T-helper 2 cell treated with Interferon-gamma antibody and Interleukin-4, amounts not matched to agents 100 ng/mL and 5 ng/mL, for 36 hours (primary cell): ENCODE measurements around the gene TCP11. TPM values are rescaled to one million over a fixed set of nuclear protein-coding genes. Genes with fewer than 3 reads are reported as not detected.

Experiments used
- intact Hi-C: fragments of 100-400 bp; cut with micrococcal nuclease; formaldehyde crosslinking; loops from one replicate; pipeline ENCODE4 v1.15.1; 2023
- total RNA-seq: library from RNA; stranded (reverse); gene quantifications from 2 replicates; pipeline ENCODE4 v1.2.3, GENCODE V29; 2022

The TCP11 gene
- total RNA-seq: not detected in 2 replicates

DNA sequence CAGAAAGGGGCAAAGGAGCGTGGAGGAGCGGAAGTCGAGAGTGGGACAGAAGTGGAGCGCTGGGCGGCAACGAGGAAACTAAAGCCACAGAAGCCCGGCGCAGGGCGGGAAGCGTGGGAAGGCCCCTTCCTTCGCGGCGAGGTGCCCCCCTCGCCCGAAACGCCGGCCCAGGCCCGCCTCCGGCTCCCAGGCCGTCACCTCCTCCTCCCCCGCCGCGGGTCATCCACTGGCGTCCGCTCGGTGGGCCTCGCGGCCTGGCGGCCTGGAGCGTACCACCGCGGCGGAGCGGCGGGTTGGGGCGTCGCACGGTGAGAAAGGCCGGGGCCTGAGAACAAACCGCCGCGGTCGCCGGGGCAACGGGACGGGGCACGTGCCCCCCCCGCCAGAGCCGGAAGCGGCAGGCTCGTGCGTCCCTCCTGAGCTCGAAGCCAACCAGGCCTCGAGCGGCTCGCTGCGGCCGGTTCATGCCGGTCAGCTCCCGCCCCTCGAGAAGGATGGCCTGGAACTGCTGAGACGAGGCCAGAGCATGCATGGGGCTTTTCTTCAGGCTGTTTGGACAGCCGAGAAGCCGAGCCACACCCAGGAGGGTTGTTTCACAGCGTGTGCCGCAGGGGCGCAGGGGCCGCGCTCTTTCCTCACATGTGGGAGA is at the start of gene TCP11:
Gene TCP11, minus strand, starts transcription at position 333 of the 649 bp plus-strand sequence. CDS start 469 bp downstream, outside the sequence.
- intact Hi-C loops: loop anchor here (2.0 to 10.0 kb wide), 2 partner anchors 64 to 104 kb away; no protein-coding TSS in a partner anchor

DNA sequence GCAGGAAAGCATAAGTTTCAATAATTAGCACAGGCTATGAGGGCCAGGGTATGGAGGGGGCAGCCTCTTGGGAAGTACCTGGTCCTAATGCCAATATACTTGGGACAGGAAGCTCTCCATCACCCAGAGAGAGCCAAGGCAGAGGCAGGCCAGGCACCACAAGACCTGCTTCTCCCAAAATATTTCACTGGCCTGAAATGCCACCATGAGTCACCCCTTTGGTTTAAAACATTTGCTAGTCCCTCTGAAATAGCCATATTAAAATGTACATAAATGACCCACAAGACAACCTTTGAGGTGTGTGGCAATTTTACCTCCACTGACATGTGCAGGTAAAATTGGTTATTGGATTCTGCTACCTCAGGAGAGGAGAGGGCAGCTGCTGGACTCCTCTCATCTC is 49.2 kb upstream of the TCP11 start:
- intact Hi-C loops: no loop called here

DNA sequence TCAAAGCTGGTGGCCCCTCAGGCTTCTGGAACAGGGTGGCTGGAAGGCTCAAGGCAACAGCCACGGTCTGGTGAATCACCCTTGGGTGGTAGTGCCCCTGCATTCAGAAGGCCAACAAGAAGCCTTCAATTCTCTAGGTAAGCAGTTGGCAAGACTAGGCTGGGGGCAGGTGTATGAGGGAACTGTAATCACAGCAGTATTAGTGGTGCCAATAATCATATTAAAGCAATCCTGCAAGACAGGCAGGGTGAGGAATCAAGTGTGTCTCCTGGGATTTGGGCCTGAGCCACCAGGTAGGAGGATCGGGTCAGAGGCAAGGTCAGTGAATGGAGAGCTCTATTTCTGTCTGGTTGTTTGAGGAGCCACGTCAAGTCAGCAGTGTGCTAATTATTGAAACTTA is 47.7 kb upstream of the TCP11 start:
- intact Hi-C loops: no loop called here

DNA sequence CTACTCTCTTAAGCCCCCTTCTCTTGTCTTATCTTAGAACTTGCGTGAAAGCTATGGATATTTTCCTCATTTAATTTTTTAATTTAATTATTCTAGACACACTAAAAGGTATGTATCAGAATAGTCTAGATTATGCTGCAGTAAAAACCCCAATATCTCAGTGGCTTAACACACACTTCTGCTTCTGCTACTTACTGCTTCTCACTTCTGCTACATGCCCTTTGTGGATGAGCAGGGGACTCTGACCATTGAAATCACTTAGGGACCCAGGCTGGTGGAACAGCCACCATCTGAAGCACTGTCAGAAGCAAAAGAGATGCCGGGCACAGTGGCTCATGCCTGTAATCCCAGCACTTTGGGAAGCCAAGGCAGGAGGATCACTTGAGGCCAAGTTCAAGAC is 45.4 kb upstream of the TCP11 start:
- intact Hi-C loops: no loop called here

DNA sequence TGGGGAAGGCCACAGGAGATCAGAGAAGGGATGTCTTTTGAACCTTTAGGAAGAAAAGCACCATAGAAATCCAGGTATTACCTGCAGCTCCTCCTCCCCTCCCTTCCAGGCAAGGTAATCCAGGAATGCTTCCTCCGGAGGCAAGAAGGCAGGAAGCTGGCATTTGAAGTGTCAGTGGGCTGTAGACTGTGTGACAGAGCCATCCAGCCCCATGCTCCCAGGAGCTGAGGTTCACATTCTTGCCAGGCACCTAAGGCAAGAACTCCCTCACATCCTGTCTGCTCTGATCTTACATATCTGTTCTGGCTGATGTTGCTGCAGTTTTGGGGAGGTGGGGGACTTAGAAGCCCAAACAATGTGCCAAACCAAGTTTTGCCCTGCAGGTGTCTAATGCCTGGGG is 44.8 kb upstream of the TCP11 start:
- intact Hi-C loops: no loop called here

DNA sequence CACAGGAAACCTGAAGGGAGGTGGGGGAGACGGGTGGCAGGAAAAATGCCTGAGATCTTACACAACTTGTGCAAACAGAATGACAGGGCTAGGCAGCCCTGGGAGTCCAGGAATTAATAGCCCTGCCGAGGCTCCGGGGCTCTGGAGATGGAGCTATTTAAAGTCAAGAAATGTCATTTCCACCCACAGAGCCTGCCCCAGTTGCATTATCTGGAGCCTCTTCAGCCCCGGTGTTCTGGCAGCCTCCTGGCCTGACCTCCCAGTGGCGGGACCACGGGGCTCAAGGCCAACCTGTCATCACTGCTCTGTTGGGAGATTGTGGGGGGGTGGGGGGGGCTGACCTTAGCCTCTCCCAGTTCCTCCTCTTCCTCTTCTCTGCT is 44.2 kb upstream of the TCP11 start:
- intact Hi-C loops: no loop called here

DNA sequence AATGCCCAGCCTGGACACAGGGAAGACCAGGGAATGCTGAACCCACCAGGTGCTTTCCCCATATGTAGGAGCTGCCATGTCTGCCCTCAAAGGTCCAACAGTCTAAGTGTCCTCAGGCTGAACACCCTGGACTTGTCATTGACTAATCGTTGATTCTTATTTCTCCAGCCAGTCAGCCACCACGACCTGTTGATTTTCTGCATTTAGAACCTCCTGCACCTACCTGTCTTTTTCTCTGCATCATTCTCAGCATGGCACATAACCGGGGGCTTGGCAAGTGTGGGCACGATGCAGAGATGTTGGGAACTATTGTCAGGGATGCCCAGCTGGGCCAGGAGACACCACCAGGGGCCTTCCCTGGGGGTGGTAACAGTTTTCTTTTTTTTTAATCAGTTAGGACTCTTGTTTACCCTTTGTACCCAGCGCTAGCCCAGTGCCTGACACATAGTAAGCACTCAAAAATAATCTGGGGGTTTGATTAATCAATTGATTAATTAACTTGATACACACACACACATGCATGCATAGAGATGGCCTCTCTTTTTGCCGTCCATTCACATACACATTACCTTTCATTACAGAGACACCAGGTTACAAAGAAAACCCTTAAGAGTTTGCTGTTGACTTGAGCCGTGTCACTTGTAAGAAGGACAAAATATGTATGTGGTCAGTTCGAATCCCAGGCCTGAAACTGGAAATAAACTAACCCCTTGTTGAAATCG is 43.6 kb upstream of the TCP11 start:
- intact Hi-C loops: no loop called here

DNA sequence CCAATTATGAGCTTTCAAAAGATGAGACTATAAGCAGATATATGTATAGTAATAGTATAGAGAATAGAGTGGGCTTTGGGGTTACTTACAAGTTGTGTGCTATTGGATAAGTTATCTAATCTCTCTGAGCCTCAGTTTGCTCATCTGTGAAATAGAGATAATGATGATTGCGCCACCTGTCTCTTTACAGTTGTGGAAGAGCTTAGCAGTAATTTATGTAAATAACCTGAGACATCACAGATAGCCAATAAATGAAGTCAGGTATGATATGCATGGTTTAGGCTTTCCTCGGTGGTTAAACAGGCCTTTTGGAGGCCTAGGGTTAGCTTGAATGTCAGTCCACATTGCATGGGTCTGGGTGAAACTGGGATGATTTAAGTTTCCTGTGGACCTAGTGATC is 42.8 kb upstream of the TCP11 start:
- intact Hi-C loops: no loop called here

DNA sequence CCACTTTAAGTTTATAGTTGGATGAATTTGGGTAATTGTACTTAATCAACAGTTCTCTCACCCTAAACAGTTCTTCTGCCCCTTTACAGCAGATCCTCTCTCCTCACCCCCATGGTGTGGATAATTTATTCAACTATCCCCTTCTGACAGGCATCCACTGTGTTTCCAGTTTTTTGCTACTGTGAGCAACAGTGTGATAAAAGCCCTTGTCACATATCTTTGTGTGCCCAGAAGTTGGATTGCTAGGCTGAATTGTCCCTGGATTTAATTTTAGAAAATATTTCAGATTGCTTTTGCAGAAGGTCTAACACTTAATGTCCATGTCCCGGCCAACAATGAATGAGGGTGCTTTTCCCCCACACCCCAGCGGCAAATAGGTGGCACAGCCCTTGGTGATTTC is 42.1 kb upstream of the TCP11 start:
- intact Hi-C loops: no loop called here

DNA sequence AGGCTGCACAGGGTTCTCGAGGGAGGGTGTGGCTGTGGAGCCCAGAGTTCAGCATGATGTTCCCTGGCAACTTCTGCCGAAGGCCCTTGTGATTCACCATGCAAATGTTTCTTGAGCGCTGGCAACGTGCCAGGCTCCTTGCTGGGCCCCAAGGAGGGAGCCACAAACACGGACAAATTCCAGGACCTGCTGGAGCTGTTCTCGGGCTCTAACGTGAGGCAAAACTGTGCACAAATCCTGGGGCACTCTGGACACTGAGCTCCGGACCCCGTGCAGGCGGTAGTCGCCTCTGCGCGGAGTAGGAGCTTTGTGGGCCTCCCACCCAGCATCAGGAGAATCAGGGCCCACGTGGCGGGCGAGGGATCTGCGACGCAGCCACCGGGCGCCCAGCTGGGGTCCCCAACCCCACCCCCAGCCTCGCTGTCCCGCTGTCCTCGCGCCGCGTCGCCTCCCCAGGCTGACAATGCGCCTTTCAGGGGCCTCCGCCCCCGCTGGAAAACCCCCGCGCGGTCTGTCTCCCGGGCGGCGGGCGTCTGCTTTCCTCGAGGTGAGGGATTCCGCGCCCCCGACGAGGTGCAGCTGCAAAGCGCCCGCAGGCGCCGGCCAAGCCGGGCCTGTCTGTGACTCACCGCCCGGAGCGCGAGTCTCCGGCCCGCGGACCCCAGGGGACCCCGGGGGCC is 40.9 kb upstream of the TCP11 start:
- intact Hi-C loops: no loop called here

DNA sequence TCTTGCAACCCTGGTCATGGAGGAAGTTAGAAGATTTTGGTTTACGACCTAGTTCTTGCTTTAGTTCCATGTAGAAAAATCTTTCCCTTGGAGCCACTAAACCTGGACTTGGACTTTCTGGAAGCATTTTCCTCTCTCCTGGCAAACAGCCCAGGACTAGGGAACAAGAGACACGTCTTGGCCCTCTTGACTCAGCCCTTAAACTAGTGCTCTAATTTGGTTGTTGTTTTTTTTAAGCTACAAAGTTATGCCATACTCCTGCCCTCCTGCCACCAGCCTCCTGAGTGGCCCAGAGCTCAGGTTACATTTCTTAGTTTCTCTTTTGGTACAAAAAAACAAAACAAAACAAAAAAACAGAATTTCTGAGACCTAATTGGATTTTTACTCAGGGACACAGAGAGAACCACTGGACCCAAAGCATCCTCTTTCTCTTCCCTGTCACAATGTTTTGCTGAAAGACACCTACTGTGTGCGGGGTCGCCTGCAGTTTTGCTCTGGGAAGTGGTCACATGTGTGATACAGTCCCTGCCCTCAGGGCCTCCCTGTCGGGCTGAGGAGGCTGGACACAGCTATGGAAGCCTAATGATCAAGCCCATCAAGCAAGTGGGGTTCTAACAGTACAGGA is 40.3 kb upstream of the TCP11 start:
- intact Hi-C loops: no loop called here

DNA sequence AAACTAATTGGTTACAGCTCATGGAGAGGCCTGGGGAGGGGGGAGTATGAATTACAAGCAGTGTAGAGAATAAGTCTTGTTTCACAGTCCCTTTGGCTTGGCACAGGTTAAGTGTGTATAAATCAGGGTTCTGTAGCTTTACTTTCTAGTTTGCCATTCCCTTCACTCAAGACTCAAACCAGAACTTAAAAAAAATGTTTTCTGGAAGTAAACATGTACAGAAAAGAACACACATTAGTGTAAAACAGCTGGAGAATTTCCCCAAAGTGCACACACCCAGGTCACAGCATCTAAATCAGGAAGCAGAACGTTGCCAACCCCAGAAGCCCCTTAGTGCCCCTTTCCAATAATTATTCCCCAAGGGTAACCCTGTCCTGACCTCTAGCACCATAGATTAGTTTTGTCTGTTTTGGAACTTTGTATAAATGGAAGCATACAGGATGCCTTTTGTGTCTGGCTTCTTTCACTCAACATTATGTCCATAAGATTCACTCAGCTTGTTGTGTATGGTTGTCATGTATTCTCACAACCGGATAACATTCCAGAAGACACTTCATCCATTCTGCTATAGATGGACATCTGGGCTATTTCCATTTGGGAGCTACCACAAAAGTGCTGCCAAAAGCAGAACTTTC is 38.9 kb upstream of the TCP11 start:
- intact Hi-C loops: no loop called here

DNA sequence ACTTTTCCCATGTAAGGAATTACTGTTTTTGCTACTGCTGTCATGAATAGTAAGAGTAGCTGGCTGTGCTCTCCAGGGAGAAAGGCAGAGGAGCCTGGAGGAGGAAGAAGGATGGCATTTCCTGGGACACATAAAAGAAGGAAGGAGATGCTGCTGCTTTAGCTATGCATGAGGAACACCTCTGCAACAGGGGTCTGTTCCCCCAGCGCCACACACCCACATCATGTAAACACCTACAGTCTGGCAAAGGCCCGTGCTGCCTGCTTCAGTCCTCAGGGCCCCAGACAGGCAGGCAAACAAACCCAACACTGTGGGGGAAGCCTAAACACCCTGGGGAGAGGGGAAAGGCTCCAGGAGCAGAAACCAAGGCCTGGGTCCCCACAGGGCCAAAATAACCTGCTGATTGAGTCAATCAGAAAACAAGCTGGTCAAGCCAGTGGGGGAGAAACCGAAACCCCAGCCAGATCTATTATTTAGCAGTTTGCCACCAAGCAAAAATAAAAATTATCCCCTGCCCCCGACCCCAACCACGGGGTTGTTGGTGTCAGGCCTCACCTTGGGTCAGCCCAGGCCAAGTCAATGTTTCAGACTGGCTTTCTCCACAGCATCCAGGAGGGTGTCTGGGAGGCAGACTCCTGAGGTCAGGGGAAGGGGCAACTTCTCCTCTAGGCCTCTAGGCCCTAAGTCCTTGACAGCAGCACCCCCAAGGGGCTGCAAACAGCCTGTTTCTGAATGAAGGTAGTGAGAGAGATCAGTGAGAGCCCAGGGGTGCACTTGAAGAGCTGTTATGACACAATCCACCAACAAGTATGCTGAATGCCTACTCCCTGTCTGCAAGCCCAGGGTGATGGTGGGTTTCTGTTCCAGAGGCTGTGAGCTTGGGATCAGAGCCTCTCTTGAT is 38.0 kb upstream of the TCP11 start:
- intact Hi-C loops: no loop called here

DNA sequence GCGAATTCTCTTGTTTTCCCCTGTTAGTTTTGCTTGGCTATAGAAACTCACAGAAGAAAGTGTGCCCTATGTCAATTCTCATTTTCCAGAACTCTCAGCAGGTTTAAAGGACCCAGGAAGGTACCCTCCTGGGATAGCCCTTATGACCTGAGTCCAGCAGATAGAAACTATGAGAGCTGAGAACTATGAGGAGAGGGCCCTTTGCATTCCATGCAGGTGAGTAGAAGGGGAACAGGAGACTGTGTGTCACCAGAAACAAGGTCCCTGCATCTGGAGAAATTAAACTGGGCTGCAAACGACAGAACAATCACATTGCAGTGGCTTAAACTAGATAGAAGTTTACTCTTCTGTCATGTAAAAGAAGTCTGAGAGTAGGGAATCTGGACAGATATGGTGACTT is 36.9 kb upstream of the TCP11 start:
- intact Hi-C loops: no loop called here

DNA sequence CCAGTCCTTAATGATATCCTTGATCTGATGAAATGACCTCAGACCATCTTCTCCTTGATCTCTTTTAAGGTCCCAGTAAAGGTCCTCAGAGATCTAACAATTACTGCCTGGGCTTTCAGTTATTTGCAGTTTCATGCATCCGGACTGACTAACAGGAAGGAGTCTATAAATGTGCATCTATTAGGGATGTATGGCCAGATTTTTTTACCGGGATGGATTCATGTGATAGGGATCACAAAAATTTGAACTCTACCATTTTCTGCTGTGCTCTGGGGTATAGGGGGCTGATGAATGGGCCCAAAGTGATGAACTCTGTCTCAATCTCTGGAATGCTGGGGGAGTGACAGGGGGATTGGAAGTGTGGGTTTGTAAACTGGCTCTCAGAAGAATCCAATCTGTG is 36.5 kb upstream of the TCP11 start:
- intact Hi-C loops: no loop called here

DNA sequence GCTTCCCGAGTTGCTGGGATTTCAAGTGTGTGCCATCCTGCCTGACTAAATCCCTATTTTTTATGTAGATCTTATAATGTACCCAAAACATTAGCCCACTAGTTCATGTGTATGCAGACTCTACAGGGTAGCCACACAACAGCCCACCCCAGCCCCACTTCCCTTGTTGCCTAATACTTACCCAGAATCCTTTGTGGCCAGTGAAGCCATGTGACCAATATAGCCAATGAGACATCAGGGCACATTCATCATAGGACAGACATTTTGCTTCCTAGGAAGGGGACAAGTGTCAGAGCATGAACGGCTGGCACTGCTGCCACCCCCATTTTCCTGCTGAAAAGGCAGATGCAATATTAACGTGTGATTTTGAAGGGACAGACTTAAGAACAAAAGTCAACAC is 36.0 kb upstream of the TCP11 start:
- intact Hi-C loops: no loop called here

DNA sequence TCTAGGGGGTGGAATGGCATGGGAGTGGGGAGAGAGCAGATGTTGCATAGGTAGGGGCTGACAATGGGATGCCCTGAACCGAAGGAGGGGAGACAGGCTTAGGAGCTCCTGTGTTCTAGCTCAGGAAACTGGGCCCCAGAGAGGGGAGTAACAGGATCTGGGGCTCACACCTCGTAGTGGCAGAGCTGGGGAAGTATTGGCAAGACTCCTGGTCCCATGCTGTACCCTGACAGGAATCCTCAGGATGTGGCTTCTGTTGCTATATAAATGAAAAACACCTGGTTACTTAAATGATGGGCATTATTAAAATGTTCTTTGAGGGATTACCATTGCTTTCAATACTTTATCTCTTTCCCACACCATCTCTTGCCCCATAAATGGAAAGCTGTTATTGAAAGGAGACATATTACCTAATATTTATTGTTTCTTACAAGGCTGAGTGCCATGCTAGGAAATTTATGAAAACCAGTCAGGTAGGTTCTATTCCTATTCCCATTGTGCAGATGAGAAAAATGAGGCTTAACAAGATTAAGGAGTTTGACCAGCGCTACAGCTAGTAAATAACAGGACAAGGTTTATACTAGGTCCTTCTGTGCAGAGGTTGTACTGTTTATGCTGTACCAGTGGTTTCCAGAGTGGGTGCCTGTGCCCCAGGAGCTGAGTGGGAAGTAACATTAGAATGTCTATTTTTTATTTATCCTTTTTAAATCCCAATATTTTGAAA is 35.3 kb upstream of the TCP11 start:
- intact Hi-C loops: no loop called here

DNA sequence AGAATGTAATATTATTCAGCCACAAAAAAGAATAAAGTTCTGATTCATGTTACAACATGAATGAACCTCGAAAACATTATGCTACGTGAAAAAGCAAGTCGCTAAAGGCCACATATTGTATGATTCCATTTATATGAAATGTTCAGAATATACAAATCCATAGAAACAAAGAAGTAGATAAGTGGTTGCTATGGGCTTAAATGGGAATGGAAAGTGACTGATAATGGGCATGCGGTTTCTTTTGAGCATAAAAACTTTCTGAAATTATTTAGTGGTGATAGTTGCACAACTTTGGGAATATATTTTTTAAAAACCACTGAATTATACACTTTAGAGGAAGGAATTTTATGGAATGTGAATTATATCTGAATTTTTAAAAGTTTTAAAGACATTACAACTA is 33.4 kb upstream of the TCP11 start:
- intact Hi-C loops: no loop called here

DNA sequence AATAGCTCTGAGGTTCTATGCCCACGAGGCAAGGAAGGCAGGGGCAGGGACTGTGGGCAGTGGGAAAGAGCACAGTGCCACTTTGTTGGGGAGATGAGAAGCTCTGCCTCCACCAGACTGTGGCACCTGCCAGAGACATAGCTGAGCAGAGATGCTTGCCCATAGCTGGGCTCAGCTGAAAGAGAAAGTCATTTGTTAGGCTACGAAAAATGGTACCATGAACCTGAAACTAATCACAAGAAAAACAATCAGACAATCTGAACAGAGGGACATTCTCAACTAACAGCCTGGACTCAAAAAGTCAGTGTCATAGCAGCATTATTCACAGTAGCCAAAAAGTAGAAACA is 32.9 kb upstream of the TCP11 start:
- intact Hi-C loops: no loop called here

DNA sequence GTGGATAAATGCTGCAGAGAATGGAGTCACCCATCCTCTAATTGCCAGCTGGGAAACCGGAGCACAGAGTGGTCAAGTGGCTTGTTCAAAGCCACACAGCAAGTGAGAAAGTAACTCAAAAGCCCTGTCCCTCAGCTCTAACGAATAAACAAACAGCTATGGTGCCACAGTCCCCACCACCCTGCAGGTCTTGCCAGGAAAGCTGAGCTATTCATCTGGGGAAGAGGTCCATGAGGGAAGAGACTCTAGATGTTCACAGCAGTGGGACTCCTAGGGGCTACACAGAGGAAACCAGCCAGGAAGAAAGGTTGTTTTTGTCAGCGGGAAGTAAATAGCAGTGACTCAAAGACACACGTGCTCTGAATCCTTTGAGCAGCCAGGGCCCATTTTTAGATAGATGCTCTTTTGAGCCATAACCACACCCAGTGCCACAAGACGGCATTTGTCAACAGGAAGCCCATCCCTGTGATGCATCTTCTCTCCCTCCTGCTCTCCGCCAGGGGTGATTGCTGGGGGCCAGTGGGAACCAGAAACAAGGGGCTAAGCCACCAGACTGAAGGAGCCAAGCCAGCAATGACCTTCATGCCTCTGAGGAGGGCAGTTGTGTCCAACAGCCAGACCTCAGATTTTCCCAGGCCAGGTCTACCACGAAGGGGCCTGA is 32.4 kb upstream of the TCP11 start:
- intact Hi-C loops: no loop called here
